Endodermal cell (in vitro differentiated cells): ENCODE results near the gene ARSJ. TPM values are rescaled to one million over a fixed set of nuclear protein-coding genes. Genes with fewer than 3 reads are reported as not detected.

Experiments used
- DNase-seq: peaks from one replicate; pipeline ENCODE4 v3.0.0-alpha.2; 2017
- H3K27ac ChIP-seq: 2 replicates; pipeline ENCODE4 v1.5.1; 2013; ENCODE audit warnings: mild to moderate bottlenecking, low read depth, low read length, moderate library complexity
- H3K27me3 ChIP-seq: 2 replicates; pipeline ENCODE4 v1.6.1; 2013; ENCODE audit warnings: mild to moderate bottlenecking, low read length, moderate library complexity; ENCODE audit not compliant: insufficient read depth, control insufficient read depth, poor library complexity, severe bottlenecking
- H3K36me3 ChIP-seq: 2 replicates; pipeline ENCODE4 v1.7.0; 2013; ENCODE audit warnings: mild to moderate bottlenecking, low read length, moderate library complexity; ENCODE audit not compliant: control insufficient read depth, insufficient read depth
- H3K4me1 ChIP-seq: one replicate; pipeline ENCODE4 v1.7.0; 2013; ENCODE audit warnings: low read length; ENCODE audit not compliant: control insufficient read depth, insufficient read depth
- H3K4me3 ChIP-seq: 2 replicates; pipeline ENCODE4 v1.5.1; 2013; ENCODE audit warnings: mild to moderate bottlenecking, low read length, moderate library complexity
- H3K9ac ChIP-seq: 2 replicates; pipeline ENCODE4 v1.6.1; 2013; ENCODE audit warnings: mild to moderate bottlenecking, low read length, moderate library complexity; ENCODE audit not compliant: poor library complexity, severe bottlenecking; ENCODE audit errors: extremely low read depth
- H3K9me3 ChIP-seq: 2 replicates; pipeline ENCODE4 v1.6.1; 2013; ENCODE audit warnings: mild to moderate bottlenecking, low read length, moderate library complexity; ENCODE audit not compliant: control insufficient read depth
- H3K27ac Mint-ChIP-seq: 2 replicates; pipeline ENCODE4 v1.8.0; 2020; ENCODE audit warnings: mixed read lengths
- H3K27me3 Mint-ChIP-seq: 2 replicates; pipeline ENCODE4 v1.8.0; 2021; ENCODE audit warnings: mild to moderate bottlenecking, mixed read lengths; ENCODE audit not compliant: insufficient read depth
- H3K36me3 Mint-ChIP-seq: 2 replicates; pipeline ENCODE4 v1.8.0; 2020; ENCODE audit warnings: low read depth, mixed read lengths
- H3K4me1 Mint-ChIP-seq: 2 replicates; pipeline ENCODE4 v1.8.0; 2020; ENCODE audit warnings: mixed read lengths
- H3K4me3 Mint-ChIP-seq: 2 replicates; pipeline ENCODE4 v1.8.0; 2020; ENCODE audit warnings: mild to moderate bottlenecking, moderate library complexity, mixed read lengths
- H3K9me3 Mint-ChIP-seq: 2 replicates; pipeline ENCODE4 v1.8.0; 2020; ENCODE audit warnings: mild to moderate bottlenecking, mixed read lengths
- WGBS, 2 experiments: methylation state at CpG; one replicate each; pipeline versions ENCODE4 v1.1.5 to v1.1.7; 2013; ENCODE audit warnings: missing lambda C conversion rate in 2 of 2, mixed read lengths in 1 of 2; ENCODE audit not compliant: insufficient coverage in 1 of 2, insufficient read length in 1 of 2; 5-methylcytosine and 5-hydroxymethylcytosine counted together
- long read RNA-seq, 4 experiments: library from polyadenylated mRNA in 2 of 4; library from RNA in 1 of 4; library from capped mRNA in 1 of 4; stranded (forward) in 3 of 4; unstranded in 1 of 4; transcript quantifications; one replicate each; pipeline ENCODE4 v2.0.0, GENCODE V29; 2020 to 2021; ENCODE audit warnings: inconsistent platforms in 1 of 4
- polyA plus RNA-seq, 2 experiments: library from polyadenylated mRNA; stranded (reverse); fragments of 50-300 nt; gene quantifications; one replicate each; pipeline ENCODE4 v1.2.3, GENCODE V29; 2013
- total RNA-seq, 2 donors: library from RNA; stranded (reverse); fragmentation: NEBNext Ultra II Directional in 1 of 2; extraction: Animal tissue kit (Norgen Biotek cat#: 25700) in 1 of 2; gene quantifications; 2 replicates in 1 of 2; 3 replicates in 1 of 2; pipeline ENCODE4 v1.2.1, GENCODE V29; 2021
- TF ChIP-seq, protein P1 (sequence below): fragments of 200-600 bp; sonication (generic); conservative IDR thresholded peaks from 2 replicates; pipeline ENCODE4 v1.5.0; 2021; ENCODE audit warnings: antibody characterized with exemption, mild to moderate bottlenecking

The ARSJ gene
- under 1 TPM; 0.35 to 0.77 TPM for total RNA-seq
- polyA plus RNA-seq (2013, experiment 1 of 2), result 0.82 TPM
- 1.0 TPM for polyA plus RNA-seq (2013, experiment 2 of 2)
- long read RNA-seq, experiment 1, result 0 reads
- long read RNA-seq, experiment 2, result 0 reads
- long read RNA-seq, experiment 3, full-length matches to known transcripts, result 3 of 9 reads
- long read RNA-seq, experiment 3, partial matches to known transcripts, result 1 of 9 reads
- long read RNA-seq, experiment 3, other reads (novel, unspliced or antisense), result 5 of 9 reads
- long read RNA-seq, experiment 4, partial matches to known transcripts, result 0 of 1 reads
- long read RNA-seq, experiment 4, other reads (novel, unspliced or antisense), result 1 of 1 reads

DNA sequence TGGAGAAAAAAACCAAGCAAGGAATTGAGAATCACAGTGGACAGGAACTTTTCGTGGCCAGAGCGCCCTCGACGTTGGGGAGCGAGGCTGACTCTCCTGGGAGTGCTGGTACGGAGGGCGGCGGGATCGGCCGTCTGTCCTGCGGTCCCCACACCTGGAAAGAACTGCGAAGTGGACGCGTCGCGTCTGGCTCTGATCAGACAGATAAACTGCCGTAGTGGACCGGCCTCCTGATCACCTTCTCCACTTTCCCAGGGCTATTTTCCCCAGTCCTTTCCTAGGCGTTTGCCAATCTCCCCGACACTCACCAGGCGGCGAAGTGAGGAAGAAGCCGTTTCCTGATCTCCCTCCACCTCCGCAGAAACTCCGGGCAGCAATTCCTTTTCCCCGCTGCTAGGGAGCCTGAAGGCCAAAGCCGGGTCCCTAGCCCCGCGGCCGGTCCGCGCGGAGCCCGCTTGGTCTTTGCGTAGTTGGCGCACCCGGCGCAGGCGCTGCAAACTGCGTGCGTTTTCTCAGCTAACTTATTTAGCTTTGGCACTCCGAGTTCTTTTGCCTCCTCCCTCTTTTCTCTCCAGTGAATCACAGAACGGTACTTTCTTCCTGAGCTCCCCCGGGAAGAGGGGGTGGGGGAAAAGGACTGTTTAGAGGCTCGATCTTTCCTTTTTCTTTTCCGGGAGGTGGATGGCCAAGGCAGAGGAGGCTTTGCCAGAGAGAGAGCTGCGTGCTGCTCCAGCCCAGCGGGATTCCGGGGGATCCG lies at the start of gene ARSJ:
TSS of gene ARSJ (minus strand) at position 500 of the 757 bp plus-strand sequence. CDS start 813 bp downstream, outside the sequence.
- TF ChIP-seq, protein P1, sequence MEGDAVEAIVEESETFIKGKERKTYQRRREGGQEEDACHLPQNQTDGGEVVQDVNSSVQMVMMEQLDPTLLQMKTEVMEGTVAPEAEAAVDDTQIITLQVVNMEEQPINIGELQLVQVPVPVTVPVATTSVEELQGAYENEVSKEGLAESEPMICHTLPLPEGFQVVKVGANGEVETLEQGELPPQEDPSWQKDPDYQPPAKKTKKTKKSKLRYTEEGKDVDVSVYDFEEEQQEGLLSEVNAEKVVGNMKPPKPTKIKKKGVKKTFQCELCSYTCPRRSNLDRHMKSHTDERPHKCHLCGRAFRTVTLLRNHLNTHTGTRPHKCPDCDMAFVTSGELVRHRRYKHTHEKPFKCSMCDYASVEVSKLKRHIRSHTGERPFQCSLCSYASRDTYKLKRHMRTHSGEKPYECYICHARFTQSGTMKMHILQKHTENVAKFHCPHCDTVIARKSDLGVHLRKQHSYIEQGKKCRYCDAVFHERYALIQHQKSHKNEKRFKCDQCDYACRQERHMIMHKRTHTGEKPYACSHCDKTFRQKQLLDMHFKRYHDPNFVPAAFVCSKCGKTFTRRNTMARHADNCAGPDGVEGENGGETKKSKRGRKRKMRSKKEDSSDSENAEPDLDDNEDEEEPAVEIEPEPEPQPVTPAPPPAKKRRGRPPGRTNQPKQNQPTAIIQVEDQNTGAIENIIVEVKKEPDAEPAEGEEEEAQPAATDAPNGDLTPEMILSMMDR, result peak; percentile 48
- H3K36me3 ChIP-seq, result no peaks in the 10 kb centered on the region
- Mint-ChIP-seq H3K36me3 (no peaks in the 10 kb centered on the region), H3K4me1 (peaks cover 8% of the 10 kb centered on the region), H3K27ac (no peak within 1 kb of the TSS), H3K27me3 (peaks cover 54% of the 10 kb centered on the region), H3K9me3 (peaks cover under 1% of the 10 kb centered on the region), H3K4me3 (peak within 1 kb of the TSS; percentile 80)
- peak; percentile 88 for DNase-seq
- peak within 1 kb of the TSS; percentile 45 for H3K9ac ChIP-seq
- 0% methylated on average over 2 to 50 of the region's 50 CpGs for WGBS, 2 experiments
- H3K27me3 ChIP-seq, result peaks cover 37% of the 10 kb centered on the region
- no peaks in the 10 kb centered on the region for H3K4me1 ChIP-seq
- H3K9me3 ChIP-seq, result no peaks in the 10 kb centered on the region
- peak within 1 kb of the TSS; percentile 87 for H3K4me3 ChIP-seq
- no peak within 1 kb of the TSS for H3K27ac ChIP-seq

- Histone ChIP-seq H3K9ac (no peak overlapping the region), H3K27me3 (no peaks in the 10 kb centered on the region), H3K4me3 (no peak overlapping the region), H3K4me1 (no peaks in the 10 kb centered on the region), H3K9me3 (no peaks in the 10 kb centered on the region), H3K36me3 (no peaks in the 10 kb centered on the region), H3K27ac (no peak overlapping the region)
- Mint-ChIP-seq H3K36me3 (no peaks in the 10 kb centered on the region), H3K27me3 (no peaks in the 10 kb centered on the region), H3K9me3 (no peaks in the 10 kb centered on the region), H3K27ac (no peak overlapping the region), H3K4me3 (no peak overlapping the region), H3K4me1 (no peaks in the 10 kb centered on the region)
- TF ChIP-seq, protein P1, result no peak
- DNase-seq, result no peak
Measured at GRCh38 chr4:114028071-114028470, 48.6 kb upstream of the ARSJ start.

- no peak for DNase-seq
- no peak overlapping the region for H3K4me3 Mint-ChIP-seq
Measured at GRCh38 chr4:114027596-114027995, 48.1 kb upstream of the ARSJ start.

More at GRCh38 chr4:114027596-114027995, 48.1 kb upstream of the ARSJ start:
- H3K36me3 ChIP-seq, result no peaks in the 10 kb centered on the region
- H3K4me1 Mint-ChIP-seq, result no peaks in the 10 kb centered on the region
- H3K4me1 ChIP-seq, result no peaks in the 10 kb centered on the region
- no peaks in the 10 kb centered on the region for H3K27me3 Mint-ChIP-seq
- H3K36me3 Mint-ChIP-seq, result no peaks in the 10 kb centered on the region
- TF ChIP-seq, protein P1, result no peak
- H3K27me3 ChIP-seq, result no peaks in the 10 kb centered on the region
- no peak overlapping the region for H3K27ac ChIP-seq
- H3K9ac ChIP-seq, result no peak overlapping the region
- no peak overlapping the region for H3K27ac Mint-ChIP-seq
- H3K4me3 ChIP-seq, result no peak overlapping the region
- H3K9me3 ChIP-seq, result no peaks in the 10 kb centered on the region
- no peaks in the 10 kb centered on the region for H3K9me3 Mint-ChIP-seq
